ENCODE results near the gene LRP11. TPM values are rescaled to one million over a fixed set of nuclear protein-coding genes. Genes with fewer than 3 reads are reported as not detected.
A peak's percentile ranks its signal among the peaks of the same experiment; 100 is the strongest.
"Not testable (repeated sequence)": the region's sequence is repeated elsewhere in the genome, so short reads cannot be mapped to it uniquely, and the experiment has no call there.

LRP11 gene
- total RNA-seq, 1 donor from 2014 or later = 30.6 TPM

DNA sequence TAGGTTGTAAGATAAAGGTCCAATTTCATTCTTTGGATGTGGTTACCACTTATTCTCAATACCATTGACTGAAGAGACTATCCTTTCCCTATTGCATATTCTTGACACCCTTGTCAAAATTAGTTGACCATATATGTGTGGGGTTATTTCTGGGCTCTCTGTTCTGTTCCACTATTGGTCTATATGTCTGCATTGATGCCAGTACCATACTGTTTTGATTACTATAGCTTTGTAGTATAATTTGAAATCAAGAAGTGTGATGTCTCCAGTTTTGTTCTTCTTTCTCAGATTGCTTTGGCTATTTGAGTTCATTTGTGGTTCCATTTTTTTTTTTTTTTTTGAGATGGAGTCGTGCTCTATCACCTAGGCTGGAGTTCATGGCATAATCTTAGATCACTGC is 8.1 kb upstream of the LRP11 start:
- FAIRE-seq = no peak

DNA sequence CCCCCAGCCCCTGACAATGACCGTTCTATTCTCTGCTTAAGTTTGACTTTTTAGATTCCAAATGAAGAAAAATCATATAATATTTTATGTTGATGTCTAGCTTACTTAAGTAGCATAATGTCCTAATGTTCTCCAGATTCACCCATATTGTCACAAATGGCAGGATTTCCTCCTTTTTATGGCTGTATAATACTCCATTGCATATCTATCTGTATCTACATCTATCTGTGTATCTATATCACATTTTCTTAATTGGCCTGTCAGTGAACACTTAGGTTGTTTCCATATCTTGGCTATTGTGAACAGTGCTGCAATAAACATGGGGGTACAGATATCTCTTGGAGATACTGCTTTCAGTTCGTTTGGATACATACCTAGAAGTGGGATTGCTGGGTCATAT is 7.0 kb upstream of the LRP11 start:
- FAIRE-seq (no peak), DNase-seq (ENCODE audit: low spot score in 2 of 2) (no peak)

More for the DNA sequence above, 8.1 kb upstream of the LRP11 start:
- no peak for DNase-seq (ENCODE audit: low spot score in 2 of 2)

DNA sequence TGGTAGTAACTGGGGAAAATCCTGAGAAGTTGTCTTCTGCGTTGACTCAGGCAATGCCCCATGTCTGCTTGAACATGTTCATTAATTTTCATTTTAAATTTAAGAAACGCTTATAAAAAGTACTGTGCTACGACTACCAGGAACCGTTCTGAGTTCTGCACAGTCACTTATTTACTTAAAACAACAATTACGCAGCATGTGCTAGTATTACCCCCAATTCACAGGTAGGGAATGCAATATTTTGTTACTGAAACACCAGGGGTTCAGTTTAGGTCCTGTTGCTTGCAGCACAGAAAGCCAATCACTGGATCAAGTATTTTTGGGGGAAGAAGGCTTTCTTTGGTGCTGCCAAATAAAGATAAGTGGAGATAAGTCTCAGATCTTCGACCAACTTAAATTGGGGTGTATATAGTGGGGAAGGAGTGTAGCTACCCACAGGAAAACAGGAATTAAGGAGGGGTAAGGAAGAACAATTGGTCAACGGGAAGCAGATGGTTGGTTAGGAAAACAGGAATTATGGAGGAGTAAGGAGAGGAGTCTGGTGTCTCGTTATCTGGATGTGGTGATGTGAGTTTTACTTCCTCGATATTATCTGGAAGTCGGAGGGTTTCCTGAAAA is 5.2 kb upstream of the LRP11 start:
- DNase-seq (ENCODE audit: low spot score in 2 of 2) = no peak
- FAIRE-seq = no peak

DNA sequence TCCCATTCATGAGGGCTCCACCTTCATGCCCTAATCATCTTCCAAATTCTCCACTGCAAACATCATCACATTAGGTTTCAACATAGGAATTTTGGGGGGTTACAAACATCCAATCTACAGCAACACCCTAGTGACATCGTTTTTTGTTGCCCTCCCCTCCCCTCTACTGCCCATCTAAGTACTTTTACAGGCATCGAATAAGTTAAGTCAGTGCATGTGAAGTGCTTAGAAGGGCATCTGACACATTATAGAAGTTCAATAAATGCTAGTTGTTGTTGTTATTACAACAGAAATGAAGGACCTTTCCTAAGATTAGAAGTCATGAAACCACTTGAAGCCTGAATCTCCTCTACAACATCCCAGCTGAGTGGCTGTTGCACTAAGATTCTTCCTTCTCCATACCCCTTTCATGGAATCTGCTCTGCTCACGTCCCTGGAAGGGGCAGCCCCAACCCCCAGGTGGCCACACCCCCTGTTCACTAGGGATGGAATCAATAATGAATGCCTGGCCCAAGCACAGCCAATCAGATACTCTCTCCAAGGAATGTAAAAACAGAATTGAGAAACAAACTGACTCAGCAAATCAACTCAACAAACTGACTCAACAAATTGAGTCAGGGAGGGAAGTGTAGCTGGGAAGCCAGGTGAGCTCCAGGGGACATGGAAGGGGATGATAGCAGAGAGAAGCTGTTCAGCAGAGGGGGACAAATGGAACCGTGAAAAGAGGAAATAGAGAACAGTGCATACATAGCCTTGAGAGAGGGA is 3.9 kb upstream of the LRP11 start:
- DNase-seq (ENCODE audit: low spot score in 2 of 2) = no peak
- no peak for FAIRE-seq

DNA sequence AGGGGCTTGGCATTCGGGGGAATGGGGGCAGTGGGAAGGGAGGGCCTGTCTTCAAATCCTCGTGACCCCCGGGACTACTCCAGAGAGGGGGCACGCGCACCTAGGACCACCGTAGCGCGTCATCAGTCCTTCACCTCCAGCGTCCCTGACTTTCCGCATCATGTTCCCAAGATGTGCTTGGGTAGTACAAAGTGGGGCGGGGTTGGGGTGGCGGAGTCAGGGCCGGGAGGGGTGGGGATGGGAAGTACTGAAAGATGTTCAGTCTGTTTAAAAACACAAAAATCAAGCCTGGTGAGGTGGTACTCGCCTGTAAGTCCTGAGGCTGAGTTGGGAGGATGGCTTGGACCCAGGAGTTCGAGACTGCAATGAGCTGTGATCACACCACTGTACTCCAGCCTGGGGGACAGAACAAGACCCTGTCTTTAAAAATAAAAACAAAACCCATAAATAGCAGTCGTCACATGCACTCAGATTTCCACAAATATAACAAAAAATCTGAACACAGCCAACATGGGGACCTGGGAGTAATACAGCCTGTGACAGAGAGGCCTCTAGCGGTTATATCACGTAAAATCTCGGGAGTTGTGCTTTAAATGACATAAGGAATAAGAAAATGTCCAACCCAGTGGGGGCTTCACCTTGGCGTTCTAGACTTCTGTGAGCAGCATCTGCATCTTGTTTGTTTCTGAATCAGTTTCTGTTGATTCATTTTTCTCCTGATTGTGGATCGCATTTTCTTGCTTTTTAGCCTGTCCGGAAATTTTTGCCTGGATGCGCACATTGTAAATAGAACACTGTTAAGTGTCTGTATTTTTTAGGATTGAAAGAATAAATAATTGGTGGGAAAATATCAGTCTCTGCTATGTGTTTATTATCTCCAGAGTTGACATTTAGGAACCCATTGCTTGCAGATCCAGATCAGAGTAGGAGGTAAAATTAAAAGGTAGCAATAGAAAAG is 698 bp upstream of the LRP11 start:
- peak; percentile 58 to 68 for DNase-seq (ENCODE audit: low spot score in 2 of 2)
- FAIRE-seq = no peak

DNA sequence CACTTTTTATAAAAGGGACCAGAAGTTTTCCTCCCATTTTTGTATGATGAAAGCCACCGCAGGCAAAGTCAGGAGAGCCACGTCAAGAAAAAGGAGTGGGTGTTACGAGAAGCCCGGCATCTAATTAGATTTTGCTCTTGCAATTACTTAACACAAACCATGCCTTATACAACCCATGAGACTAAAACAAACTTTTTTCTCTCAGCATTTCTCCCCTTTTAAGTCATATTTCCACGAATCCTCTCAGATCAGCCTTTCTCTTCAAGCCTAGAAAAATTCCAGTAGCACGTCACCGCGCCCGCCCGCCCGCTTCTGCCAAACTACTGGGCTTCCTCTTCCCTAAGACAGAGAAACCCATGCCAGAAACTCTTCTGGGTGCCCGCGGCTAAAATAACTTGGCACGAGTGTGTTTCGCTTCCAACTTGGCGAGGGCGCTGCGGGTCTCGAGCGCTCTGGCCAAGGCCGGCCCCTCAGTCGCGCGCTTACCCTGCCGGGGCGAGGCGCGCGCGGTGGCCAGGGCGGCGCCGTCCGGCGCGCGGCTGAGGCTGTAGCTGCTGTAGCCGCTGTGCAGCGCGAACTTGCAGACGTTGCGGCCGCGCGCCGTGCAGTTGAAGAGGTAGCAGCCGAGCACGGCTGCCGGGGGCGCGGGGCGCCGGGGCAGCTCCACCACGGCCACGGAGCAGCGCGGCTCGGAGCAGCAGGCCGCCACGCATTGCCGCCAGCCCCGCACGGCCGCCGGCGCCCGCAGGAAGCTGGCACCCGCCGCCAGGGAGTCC is 1.0 kb downstream of the LRP11 start:
- DNase-seq (ENCODE audit: low spot score in 2 of 2) (peak; percentile 53 to 71), FAIRE-seq (no peak)

DNA sequence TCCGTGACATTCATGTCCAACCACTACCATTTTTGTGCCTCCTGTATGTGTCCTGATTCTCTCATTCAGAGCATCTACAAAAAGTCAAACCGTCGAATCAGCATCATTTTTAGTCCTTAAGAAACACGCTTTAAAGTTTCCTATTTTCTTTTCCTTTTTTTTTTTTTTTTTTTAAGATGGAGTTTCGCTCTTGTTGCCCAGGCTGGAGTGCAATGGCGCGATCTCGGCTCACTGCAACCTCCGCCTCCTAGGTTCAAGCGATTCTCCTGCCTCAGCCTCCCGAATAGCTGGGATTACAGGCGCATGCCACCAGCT is 1.8 kb downstream of the LRP11 start:
- not testable (repeated sequence) for FAIRE-seq; DNase-seq (ENCODE audit: low spot score in 2 of 2)

DNA sequence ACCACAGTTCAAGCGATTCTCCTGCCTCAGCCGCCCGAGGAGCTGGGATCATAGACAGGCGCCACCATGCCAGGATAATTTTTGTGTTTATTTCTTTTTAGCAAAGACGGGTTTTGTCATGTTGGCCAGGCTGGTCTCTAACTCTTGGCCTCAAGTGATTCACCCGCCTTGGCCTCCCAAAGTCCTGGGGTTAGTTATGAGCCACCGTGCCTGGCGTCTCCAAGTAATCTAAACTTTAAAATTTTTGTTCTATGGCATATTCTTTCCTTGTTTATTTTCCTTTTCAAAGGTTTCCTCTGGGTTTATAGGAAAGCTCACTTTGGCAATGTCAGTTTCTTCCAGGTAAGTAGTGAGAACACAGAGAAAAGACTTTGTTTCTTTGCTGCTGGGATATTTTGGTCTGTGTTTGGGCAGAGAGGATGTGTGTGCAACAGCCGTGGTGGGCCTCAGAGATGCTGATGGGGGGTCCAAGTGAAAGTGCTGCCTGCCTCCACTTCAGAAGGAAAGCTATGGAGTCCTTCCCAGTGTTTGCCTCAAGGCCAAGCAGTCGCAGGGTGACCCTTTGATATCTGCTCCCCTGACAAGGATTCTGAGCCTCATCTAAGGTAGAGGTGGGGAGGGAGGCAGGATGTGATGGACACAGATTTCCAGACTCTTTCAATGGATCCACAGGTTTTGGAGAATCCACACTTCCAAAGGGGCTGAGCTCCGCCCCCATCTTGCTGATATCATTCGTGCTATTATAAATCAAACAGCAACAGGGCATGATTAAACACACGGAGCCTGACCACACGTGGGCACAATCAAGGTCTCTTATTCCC is 2.3 kb downstream of the LRP11 start:
- DNase-seq (ENCODE audit: low spot score in 2 of 2) = no peak
- no peak for FAIRE-seq

DNA sequence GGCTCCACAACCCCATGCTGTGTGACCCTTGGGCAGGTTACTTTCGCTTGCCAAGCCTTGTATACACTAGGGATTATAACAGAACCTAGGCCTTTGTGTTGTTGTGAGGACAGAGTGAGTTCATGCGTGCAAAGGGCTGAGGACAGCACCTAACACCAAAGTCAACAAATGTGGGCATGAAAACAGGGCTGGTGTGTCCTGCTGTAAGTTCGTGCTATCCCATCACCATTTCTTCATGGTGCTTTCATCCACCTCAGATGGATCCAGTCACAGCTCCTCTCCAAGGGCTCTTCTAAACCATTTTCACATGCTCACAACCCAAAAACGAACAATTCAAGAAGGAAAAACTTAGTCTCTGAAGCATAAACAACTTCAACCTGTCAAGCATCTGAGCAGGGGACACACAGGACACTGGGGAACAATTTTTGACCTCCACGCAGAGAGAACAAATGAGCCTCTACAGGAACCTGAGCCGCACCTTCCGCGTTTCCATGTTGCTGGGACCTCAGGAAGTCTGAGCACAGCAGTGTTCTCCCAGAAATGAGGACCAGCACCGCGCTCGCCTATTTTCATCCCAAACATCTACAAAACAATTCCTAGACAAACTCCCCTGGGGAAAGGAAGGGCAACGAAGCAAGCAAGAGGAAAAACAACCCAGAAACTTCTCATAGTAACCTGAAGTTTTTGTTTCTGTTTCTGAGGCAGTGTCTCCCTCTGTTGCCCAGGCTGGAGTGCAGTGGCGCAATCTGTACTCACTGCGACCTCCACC is 3.1 kb downstream of the LRP11 start:
- DNase-seq (ENCODE audit: low spot score in 2 of 2) = no peak
- no peak for FAIRE-seq

DNA sequence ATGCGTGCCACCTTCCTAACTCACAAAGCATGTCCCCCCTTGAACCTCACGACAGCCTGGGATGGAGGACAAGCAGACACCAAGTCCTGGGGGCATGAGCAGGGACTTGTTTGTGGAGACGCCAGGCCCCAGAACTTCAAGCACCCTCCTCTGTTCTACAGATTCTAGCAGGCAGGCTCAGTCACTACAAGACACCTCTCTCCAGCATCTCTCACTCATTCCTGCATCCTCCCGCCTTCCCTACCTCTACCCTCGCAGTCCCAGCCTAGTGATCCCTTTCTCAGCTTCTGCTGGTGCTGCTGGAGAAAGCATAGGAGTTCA is 3.7 kb downstream of the LRP11 start:
- FAIRE-seq = no peak
- no peak for DNase-seq (ENCODE audit: low spot score in 2 of 2)

DNA sequence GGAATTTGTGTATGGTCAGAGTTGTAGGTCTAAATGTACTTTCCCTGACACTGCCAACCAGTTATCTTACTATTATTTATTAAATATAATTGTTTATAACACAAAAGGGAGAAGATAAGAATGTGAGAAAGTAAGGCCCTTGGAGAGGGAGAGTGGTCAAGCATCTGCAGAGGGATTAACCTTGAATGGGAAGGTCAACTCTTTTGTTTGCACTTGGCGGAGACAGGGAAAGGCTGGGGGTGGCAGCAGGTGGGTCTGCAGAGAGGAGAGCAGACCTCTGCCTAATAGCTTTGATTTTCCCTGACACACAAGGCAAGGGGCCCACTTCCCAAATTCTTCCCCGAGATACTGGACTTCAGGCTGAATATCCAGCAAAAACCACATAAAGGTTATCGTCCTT is 4.2 kb downstream of the LRP11 start:
- no peak for DNase-seq (ENCODE audit: low spot score in 2 of 2)
- no peak for FAIRE-seq

DNA sequence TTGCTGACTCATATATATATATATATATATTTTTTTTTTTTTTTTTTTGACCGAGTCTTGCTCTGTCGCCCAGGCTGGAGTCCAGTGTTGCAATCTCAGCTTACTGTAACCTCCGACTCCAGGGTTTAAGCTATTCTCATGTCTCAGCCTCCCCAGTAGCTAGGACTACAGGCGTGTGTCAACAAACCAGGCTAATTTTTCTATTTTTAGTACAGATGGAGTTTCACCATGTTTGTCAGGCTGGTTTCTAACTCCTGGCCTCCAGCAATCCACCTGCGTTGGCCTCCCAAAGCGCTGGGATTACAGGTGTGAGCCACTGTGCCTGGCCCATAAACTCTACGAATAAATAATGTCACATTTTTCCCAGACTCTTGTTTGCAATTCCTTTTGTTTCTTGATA is 4.8 kb downstream of the LRP11 start:
- FAIRE-seq (no peak), DNase-seq (ENCODE audit: low spot score in 2 of 2) (no peak)

DNA sequence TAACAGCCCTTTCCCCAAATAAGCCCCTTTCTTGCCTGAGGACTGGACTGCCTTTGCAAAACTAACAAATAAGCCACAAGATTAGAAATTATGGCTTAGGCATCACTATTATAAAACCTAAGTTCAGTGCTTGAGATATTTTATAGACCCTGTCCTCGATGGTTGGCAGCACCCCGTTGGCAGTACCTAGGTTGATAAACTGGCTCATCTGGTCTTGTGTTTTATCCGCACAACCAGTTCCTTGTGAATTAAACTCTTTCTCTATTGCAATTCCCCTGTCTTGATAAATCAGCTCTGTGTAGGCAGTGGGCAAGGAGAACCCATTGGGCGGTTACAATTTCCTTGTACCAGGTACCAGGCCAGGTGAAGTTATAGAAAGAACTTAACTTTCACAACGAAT is 6.6 kb downstream of the LRP11 start:
- DNase-seq (ENCODE audit: low spot score in 2 of 2) = no peak
- no peak for FAIRE-seq

DNA sequence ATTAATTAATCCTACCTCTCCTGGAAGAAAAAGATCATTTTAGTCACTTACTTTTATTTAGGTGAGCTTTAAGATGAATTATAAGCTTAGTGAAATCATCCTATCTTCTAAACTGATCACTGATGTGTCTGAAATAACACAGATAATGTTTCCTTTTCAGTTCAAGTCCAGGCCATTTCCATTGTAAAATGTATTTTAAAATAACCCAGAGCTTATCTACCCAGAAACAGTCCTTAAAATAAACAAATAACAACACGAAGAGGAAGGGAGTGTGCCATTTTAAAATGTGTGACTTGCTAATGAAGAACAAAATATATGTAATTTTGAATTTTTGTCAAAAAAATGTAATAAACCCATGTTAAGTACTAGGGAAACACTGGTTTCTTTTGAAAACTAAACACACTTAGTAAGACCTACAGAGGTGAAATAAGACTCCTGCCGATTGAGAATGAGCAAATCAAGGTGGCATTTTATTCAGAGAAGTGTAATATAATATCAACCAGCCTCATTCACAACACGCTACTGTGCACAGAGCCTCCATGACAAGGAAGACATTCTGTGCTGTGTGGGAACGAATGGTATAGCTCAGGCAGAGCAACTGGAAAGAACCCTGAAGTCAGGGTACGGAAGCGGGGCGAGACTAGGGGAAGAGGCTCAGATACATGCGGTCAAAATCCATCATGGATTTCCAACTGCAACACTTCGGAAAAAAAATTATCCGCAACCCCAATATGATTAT is 7.7 kb downstream of the LRP11 start:
- DNase-seq (ENCODE audit: low spot score in 2 of 2) (no peak), FAIRE-seq (no peak)

DNA sequence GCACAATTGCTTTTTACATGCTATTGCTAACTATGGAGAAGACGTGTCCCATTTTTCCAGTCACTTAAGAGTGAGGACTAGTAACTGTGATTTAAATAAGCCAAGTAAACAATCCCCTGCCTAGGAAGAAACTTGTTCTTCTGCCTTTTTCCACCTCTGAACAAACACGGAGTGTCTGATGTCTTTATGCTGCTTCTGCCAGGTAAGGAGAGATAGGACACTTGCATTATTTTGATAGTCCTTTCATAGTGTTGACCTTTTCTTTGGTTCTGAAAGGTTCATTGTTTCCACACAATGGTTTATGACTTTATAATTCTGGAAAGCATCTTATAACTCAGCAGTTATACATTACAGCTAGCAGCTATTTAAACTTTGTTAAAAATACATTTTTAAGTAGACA is 8.4 kb downstream of the LRP11 start:
- FAIRE-seq (no peak), DNase-seq (ENCODE audit: low spot score in 2 of 2) (no peak)

DNA sequence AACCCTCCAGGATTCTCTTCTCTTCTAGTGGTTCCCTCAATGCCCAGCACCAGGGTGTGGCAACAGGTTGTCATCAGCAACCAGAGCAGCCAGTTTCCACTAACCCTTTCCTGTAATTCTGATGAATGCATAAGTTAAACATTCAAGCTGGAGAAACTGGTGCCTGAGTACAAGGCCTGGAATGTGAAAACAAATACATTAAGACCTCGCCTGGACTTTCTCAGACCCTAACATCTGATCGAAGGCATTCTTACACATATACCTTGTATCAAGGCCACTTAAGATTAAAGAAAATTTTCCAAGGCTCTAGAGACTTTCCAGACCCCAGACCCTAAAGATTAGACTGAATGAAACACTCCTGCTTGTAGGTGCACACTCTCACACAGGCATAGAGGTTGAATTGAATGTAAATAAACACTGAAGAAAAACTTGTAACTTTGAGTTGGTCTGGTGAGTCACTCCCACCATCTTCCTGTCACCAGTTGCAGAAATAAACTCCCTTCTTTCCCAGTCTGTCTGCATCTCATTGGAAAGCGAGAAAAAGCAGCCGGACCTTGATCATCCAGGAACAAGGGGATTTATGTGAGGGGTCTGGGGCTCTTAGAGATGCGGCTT is 9.0 kb downstream of the LRP11 start:
- FAIRE-seq (no peak), DNase-seq (ENCODE audit: low spot score in 2 of 2) (no peak)

DNA sequence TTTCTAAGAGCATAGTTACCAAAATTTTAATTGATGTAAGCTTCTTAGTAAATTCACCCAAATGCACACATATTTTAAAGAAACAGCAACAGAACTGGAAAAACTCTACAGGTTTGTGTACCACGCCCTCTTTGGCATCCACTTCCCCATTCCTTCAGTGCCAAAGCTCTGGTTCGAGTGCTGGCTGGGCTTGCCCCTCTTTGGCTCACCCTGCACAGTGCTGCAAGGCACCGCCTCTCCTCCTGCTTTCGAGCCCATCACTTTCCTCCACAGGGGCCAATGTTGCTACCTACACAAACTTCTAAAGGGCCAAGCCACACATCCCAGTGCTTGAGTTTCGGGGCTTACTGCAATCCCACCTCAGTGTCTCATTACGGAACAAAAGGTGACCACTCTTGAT is 9.6 kb downstream of the LRP11 start:
- no peak for FAIRE-seq

DNA sequence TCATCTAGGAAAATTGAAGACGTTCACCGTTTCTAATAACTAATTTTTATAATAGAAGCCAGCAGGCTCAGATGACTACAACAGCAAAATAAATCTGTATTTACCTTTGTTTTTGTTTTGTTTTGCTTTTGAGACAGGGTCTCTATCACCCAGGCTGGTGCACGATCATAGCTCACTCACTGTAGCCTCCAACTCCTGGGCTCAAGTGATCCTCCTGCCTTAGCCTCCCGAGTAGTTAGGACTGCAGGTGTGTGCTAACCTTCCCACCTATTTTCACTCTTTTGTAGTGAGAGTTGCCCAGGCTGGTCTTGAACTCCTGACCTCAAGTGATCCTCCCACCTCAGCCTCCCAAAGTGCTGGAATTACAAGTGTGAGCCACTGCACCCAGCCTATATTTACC is 10.1 kb downstream of the LRP11 start:
- FAIRE-seq; DNase-seq (ENCODE audit: low spot score in 2 of 2): not testable (repeated sequence)

More for the DNA sequence above, 9.6 kb downstream of the LRP11 start:
- DNase-seq (ENCODE audit: low spot score in 2 of 2) = no peak

Measured in frontal cortex (tissue), 4 donors.